ENCODE measurements around the gene SEMA3B. TPM values are rescaled to one million over a fixed set of nuclear protein-coding genes. Genes with fewer than 3 reads are reported as not detected.
"Not testable (repeated sequence)": the region's sequence is repeated elsewhere in the genome, so short reads cannot be mapped to it uniquely, and the experiment has no call there.

SEMA3B gene
- total RNA-seq, 4 donors from 2014 or later: 21.0 to 31.0 (median 26.5) TPM

DNA sequence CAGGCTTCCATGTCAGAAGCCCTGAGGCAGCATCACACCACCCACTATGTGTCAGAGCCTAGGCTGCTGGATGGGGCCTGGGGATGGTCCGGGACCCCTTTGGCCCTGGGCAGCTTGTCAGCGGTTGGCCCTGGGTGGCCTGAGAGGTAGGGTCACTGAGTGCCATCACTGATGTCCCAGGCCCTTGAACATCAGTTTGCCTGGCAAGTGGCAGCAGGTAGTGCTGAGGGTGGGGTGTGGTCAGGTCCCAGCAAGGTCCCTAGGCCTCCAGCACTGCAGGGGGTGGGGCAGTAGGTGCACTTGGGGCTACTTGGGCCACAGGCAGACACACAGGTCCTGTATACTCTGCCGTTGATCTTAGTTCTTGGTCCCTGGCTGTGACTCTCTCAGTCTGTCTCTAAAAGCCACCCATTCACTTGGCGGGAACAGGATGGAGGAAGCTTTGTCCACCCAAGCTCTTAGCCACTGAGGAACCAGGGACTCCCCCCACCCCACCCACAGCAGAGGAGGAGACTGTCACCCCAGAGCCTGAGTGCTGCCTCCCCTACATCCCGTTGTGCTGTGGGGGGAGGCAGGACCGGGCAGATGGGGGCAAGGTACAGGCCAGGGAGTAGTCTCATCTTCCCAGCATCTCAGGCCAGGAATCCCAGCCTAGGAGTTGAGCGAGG lies 27.1 kb upstream of the SEMA3B start:
- intact Hi-C loops (cut with DNase I): no loop called here
- Histone ChIP-seq H3K4me3 (replicated peaks in 1 of 3) (no peak overlapping the region), H3K36me3 (peaks cover 3 to 4% of the 10 kb centered on the region in 2 donors), H3K4me1 (peaks cover 55 to 79% of the 10 kb centered on the region in 2 donors), H3K27ac (peak overlapping the region; percentile 5 to 86 (median 69)), H3K27me3 (no peaks in the 10 kb centered on the region), H3K9me3 (no peaks in the 10 kb centered on the region)
- 52 to 72% methylated on average over 4 to 5 of the region's 7 CpGs for WGBS, 2 donors
- DNase-seq: no peak
- TF ChIP-seq CTCF (IDR thresholded peaks at IDR 0.05) (no peak), POLR2A (IDR thresholded peaks at IDR 0.05) (no peak)

GRCh38 chr3:50242381-50242770 lies 26.6 kb upstream of the SEMA3B start:
- Histone ChIP-seq H3K4me3 (replicated peaks in 1 of 3) (no peak overlapping the region), H3K4me1 (peaks cover 50 to 84% of the 10 kb centered on the region in 2 donors), H3K27me3 (no peaks in the 10 kb centered on the region), H3K36me3 (peaks cover 3 to 4% of the 10 kb centered on the region in 2 donors), H3K27ac (peak overlapping the region in 2 of 3 donors; percentile 69 to 86), H3K9me3 (no peaks in the 10 kb centered on the region)
- WGBS, 2 donors: 53 to 57% methylated on average over 3 of the region's 3 CpGs
- DNase-seq: no peak
- intact Hi-C loops (cut with DNase I): no loop called here
- TF ChIP-seq CTCF (IDR thresholded peaks at IDR 0.05) (no peak), POLR2A (IDR thresholded peaks at IDR 0.05) (no peak)

- intact Hi-C loops (cut with DNase I): no loop called here
- no peak for DNase-seq
Measured at GRCh38 chr3:50242851-50243542, 25.9 kb upstream of the SEMA3B start.

DNA sequence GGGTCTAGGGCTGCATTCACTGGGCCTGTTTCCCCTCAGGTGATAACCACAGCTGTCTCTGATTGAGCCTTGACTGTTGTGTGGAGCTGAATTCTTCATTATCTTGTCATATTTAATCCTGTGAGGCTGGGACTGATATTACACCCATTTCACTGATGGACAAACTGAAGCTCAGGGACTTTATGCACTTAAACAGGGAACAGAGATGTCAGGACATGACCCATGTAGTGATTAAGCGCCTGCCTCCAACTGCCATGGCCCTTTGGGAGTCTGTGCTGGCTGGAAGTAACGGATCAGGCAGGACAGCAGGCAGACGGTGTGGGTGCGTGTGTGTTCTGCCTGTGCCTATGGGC lies 25.4 kb upstream of the SEMA3B start:
- H3K27me3 ChIP-seq: no peaks in the 10 kb centered on the region
- no peak overlapping the region for H3K4me3 ChIP-seq (replicated peaks in 1 of 3)
- WGBS, 2 donors: 88 to 98% methylated on average over 4 of the region's 4 CpGs
- no peaks in the 10 kb centered on the region for H3K9me3 ChIP-seq
- no peak for TF ChIP-seq CTCF (IDR thresholded peaks at IDR 0.05)
- intact Hi-C loops (cut with DNase I): no loop called here
- H3K36me3 ChIP-seq: peaks cover 3 to 4% of the 10 kb centered on the region in 2 donors
- H3K27ac ChIP-seq: peak overlapping the region; percentile 52 to 86 (median 69)
- no peak for DNase-seq
- H3K4me1 ChIP-seq: peaks cover 45 to 91% of the 10 kb centered on the region in 2 donors

More at GRCh38 chr3:50242851-50243542, 25.9 kb upstream of the SEMA3B start:
- Histone ChIP-seq H3K27ac (peak overlapping the region; percentile 52 to 86 (median 69)), H3K36me3 (peaks cover 3 to 4% of the 10 kb centered on the region in 2 donors), H3K9me3 (no peaks in the 10 kb centered on the region), H3K4me1 (peaks cover 45 to 90% of the 10 kb centered on the region in 2 donors), H3K27me3 (no peaks in the 10 kb centered on the region), H3K4me3 (replicated peaks in 1 of 3) (no peak overlapping the region)
- 37 to 54% methylated on average over 12 to 13 of the region's 14 CpGs for WGBS, 2 donors
- TF ChIP-seq POLR2A (IDR thresholded peaks at IDR 0.05) (no peak), CTCF (IDR thresholded peaks at IDR 0.05) (no peak)

DNA sequence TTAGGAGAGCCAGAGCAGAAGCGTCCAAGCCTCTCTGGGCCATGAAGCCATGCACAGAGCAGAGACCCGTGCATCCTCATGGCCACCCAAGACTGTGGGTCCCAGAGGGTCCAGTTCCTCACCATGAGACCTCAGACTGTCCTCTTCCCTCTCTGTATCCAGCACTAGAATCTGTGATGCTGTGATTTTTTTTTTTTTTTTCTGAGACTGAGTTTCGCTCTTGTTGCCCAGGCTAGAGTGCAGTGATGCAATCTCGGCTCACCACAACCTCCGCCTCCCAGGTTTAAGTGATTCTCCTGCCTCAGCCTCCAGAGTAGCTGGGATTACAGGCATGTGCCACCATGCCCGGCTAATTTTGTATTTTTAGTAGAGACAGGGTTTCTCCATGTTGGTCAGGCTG lies 24.1 kb upstream of the SEMA3B start:
- H3K36me3 ChIP-seq; intact Hi-C loops (cut with DNase I); DNase-seq; H3K9me3 ChIP-seq; H3K27me3 ChIP-seq; H3K4me3 ChIP-seq (replicated peaks in 1 of 3): not testable (repeated sequence)
- 78 to 86% methylated on average over 6 of the region's 6 CpGs for WGBS, 2 donors
- Histone ChIP-seq H3K4me1 (peaks cover 48 to 91% of the 10 kb centered on the region in 2 donors), H3K27ac (peak overlapping the region in 2 of 3 donors; percentile 69 to 86)
